HL-60 (cell line): ENCODE results near the gene DDC.

Source experiments
- CTCF ChIP-seq: IDR thresholded peaks from one replicate; pipeline ENCODE4 v1.5.1; 2011; ENCODE audit warnings: low read length, control low read depth, inconsistent platforms; ENCODE audit not compliant: insufficient read depth
- GABPA ChIP-seq: IDR thresholded peaks from 2 replicates; pipeline ENCODE4 v1.6.1; 2012; ENCODE audit warnings: low read depth
- POLR2AphosphoS5 ChIP-seq: IDR thresholded peaks from 2 replicates; pipeline ENCODE4 v1.6.1; 2012; ENCODE audit warnings: low read depth
- REST ChIP-seq: IDR thresholded peaks from 2 replicates; pipeline ENCODE4 v1.6.1; 2012; ENCODE audit warnings: low read depth; ENCODE audit not compliant: insufficient replicate concordance
- SPI1 ChIP-seq: IDR thresholded peaks from 2 replicates; pipeline ENCODE4 v1.6.1; 2012; ENCODE audit warnings: low read depth, mild to moderate bottlenecking, borderline replicate concordance

- no peak for TF ChIP-seq CTCF
- no peak for TF ChIP-seq GABPA
- no peak for TF ChIP-seq SPI1
- no peak for TF ChIP-seq POLR2AphosphoS5
- TF ChIP-seq REST, result no peak
Observed at GRCh38 chr7:50481867-50482266, 83.3 kb downstream of the DDC start.
